Hematopoietic multipotent progenitor cell treated with erythropoietin and hydrocortisone succinate and interleukin-3 and kit ligand, for 17 days (in vitro differentiated cells): ENCODE results near the gene FIGNL1.
"Not testable (repeated sequence)": the region's sequence is repeated elsewhere in the genome, so short reads cannot be mapped to it uniquely, and the experiment has no call there.

Experiments
- DNase-seq: peaks from one replicate; pipeline ENCODE4 v3.0.0-alpha.2; 2015; ENCODE audit warnings: low spot score

Gene FIGNL1

DNA sequence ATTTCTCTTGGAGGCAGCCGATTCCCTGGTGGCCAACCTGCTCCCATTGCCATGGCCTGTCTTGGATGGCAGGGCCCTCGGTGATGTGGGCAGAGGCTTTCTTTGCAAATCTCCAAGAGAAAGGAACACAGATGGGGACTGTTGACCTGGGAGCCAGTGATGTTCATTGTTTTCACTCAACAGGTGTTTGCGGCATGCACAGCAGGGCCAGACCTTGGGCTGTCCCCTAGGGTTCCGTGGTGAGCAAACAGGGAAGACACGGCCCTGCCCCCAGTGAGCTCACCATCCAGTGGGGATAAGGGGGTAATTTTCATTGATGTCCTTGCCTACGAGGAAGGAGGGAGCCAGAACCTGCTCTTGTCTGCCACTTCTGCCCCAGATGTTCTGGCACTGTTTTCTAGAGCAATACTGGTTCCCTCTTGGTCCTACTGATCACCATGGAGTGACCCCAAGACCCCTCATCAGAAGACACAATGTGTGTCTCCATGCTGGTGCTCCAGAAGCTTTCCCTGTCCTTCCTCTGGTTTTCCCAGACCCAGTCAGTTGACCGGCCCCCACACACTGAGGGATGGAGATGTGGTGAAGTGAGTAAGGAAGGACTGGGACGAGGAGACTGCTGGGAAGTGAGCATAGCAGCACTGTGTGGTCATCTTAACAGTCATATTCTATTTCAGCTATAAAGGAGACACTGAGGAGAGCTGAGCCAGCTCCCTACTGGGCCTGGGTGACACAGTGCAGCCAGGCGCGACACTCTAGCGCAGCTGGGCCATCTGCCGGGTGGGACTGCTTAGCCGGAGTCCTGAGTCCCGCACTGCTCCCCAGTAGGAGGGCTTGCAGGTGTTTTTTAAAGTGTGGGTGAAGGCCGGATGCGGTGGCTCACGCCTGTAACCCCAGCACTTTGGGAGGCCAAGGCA, 20.4 kb upstream of the FIGNL1 start:
- no peak for DNase-seq

DNA sequence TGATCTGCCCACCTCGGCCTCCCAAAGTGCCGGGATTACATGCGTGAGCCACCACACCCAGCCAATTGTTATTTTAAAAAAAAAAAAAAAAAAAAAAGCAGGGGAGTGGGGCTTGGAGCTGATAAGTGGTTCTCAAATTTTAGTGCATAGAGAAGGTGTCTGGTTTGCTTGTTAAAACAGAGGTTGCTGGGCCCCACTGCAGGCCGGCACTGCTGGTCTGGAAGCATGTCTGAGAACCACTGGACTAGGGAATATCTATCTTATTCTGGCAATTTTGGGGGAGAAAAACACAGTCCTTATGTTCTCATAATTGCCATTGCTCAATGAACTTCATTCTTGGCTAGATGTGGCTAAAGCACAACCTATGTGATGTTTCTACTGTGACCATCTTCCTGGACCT, 19.0 kb upstream of the FIGNL1 start:
- no peak for DNase-seq

DNA sequence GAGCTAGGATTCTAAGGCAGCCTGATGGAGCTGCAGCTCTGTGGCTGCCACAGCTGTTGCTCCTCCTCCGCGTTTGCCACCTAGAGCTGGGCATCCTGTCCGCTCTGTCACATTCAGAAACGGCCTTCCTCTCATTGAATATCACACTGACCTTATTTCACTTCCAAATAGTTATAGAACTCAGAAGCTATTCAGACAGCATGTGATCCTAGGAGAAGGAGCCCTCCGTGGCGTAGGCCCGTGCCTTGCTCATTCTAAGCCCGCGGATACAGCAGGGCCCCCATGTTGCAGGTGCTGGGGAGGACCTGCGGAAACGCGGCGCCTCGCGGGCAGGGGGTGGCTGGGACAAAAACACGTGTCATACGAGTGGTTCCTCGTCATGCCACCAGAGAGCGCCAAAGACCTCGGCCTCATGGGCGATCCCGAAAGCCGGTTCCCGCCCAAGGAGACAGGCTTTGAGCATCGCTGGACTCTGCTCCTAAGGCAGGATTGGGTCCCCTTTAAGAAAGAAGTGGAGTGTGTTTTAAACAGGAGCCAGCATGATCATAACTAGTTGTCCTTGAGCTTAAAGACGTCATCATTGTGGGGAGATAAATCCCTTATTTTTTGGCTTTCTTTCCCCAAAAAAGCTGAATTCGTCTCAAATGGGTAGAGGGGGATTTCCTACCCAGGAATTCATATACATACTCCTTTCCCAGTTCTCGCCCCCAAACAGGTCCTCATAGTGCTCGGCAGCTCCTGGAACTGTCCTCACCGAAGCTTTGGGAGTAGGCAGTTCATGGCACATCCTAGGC, 17.9 kb upstream of the FIGNL1 start:
- DNase-seq, result peak; percentile 70

DNA sequence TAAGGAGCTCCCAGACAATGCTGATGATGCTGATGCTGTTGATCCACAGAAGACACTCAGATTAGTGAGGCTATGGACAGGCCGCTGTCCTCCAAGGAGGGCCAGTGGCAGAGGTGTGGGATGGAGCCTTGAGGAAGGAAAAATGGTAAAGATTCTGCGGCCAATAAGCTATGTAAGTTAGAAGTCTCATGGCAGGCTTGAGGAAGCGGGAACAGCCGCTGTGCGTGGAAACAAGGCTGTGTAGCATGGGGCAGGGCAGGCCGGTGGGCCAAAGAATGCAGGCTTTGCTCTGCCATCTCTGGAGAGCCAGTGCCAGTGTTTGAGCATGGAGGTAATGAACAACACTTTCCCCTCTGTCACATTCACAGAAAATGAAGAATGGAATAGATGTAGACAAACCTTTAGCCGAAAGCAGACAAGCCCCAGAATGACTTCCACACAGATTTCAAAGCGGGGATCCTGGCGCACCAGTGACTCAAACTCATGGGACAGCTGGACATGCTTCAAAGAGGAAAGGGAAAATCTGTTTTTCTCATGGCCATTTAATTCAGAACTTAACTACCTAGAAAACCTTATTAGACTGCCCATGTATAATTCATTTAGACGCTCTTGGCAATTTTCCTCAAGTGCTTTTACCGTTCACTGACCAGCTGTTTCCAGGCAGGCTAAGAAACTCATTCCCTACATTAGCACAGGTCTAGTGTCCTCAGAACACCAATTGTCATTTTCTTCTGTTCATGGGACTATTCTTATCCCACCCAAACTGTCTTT, 16.9 kb upstream of the FIGNL1 start:
- DNase-seq, result no peak

DNA sequence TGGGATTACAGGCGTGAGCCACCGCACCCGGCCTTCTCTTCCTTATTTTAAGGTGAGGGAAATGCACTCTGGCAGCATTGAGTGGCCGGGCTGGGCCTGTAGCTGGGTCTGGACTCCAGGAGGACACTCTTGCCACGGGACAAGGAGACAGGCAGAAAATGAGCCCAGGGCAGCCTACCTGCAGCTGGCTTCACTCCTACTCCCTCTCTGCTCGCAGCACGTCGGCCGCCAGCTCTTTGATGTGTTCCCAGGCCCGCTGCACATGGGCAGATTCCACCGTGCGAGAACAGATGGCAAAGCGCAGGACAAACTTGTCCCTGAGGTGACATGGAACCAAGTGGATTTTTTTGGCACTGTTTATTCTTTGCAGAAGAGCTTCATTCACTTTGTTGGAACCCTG, 12.9 kb upstream of the FIGNL1 start:
- no peak for DNase-seq

DNA sequence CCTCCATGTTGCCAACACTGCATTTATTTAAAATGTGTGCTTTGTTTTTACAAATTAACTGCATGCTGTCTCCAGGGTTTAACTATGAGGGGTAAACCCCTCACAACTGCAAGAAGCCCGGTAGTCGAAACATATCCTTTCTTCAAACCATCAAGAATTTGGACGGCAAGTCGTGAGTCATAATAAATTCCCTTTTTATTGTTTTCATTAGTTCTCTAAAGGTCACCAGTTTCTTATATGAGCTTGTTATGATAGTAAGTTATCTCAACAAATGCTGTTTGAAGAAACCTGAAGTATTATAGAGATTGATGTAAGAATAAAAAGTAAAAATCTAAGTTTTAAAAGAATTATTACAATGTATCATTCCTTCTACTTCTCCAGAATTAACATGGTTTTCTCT, 12.2 kb upstream of the FIGNL1 start:
- DNase-seq, result no peak

DNA sequence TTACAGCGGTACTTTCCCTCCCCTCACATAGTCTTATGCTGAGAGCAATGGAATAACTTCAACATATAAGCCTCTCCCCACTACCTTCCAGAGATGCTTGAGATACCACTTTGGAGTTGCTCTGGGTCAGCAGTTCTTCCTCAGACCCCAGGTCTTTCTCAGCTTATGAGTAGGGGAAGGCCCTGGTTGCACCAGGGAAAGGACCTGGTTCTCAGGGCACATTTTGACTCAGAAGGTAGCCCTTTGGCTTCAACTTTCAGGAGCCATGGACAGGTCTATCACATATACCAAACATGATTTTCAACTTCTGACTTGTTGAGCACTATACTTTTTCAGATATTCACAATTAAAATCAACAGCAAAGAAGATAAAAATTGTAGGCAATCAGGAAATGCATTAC, 11.5 kb upstream of the FIGNL1 start:
- no peak for DNase-seq

DNA sequence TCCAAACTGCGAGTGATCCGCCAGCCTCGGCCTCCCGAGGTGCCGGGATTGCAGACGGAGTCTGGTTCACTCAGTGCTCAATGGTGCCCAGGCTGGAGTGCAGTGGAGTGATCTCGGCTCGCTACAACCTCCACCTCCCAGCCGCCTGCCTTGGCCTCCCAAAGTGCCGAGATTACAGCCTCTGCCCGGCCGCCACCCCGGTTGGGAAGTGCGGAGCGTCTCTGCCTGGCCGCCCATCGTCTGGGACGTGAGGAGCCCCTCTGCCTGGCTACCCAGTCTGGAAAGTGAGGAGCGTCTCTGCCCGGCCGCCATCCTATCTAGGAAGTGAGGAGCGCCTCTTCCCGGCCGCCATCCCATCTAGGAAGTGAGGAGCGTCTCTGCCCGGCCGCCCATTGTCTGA, 9.0 kb upstream of the FIGNL1 start:
- DNase-seq, result not testable (repeated sequence)

DNA sequence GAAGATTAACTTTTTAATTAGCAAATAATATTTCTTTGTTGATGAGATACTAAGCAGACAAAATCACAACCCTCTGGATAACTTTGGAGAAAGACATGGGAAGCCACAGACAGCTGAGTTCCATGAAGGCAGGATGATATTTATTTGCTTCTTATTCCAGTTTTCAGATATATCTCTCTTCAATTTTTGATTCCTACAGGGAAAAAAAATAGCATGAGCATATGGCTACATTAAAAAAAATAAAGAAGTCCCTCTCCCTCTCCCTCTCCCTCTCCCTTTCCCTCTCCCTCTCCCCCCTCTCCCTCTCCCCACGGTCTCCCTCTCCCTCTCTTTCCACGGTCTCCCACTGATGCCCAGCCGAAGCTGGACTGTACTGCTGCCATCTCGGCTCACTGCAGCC, 8.5 kb upstream of the FIGNL1 start:
- DNase-seq, result not testable (repeated sequence)

DNA sequence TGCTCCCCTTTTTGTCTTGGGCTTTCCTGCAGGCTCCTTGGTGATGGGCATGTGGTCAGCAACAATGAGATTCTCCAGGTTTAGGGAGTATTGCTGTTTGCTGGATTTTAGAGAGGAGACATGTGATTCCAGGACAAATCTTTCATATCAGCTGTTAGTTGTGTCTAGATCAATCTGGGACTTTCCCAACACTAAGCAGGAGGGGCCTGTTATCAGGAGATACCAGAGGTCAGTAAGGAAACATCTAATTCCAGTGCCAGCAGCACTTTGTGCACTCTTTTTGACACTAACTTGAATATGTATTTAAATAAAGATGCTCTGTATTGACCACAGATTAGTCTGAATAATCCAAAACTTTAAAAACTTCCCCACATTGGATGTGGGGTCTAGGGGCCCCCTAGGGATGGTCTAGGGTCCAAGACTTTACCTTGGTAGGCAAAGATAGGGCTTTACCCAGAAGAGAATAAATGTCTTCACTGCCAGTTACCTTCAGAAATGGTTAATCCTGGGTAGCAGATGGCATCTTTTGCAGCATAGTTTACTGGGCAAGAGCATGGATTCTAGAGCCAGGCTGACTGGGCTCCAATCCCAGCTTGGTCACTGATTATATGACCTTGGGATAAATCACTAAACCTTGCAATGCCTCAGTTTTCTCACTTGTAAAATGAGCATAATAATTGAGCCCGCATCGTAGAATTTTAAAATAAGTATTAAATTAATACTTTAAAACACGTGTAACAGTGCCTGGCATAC, 6.4 kb upstream of the FIGNL1 start:
- no peak for DNase-seq

DNA sequence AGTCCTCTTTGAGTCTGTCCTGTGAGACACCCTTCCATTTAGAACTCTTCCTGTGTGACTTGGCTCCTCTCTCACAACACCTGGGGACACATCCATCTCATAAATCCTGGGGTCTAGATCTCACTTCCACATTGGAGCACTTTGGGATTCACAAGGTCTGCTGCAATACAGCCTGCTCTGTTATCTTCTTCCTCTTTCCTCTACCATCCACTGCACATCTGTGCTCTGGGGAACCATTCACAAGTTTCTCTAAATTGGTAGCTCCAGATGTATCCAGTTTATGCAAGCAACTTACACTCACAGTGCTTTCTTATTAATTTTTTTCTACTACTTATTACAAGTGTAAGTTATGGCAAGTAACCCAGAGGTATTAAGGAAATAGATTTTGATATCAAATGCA, 5.5 kb upstream of the FIGNL1 start:
- DNase-seq, result no peak

DNA sequence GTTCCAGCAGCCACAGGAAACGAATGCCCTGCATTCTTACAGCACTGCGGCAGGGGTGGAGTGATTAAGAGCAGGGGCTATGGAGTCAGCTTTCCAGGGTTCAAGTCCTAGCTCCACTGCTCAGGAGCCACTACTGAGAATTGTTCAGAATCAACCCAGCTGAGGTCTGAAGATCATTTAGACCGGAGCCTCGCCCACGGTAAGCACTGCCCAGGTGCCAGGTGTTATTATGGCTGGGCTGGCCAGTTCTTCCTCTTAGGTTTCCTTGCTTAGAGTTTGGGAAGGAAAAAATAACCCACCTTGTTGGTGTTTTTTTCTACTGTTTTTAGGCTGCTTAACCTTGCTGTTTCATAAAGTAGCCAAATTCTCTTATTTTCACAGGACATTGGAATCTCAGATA, 4.8 kb upstream of the FIGNL1 start:
- no peak for DNase-seq

DNA sequence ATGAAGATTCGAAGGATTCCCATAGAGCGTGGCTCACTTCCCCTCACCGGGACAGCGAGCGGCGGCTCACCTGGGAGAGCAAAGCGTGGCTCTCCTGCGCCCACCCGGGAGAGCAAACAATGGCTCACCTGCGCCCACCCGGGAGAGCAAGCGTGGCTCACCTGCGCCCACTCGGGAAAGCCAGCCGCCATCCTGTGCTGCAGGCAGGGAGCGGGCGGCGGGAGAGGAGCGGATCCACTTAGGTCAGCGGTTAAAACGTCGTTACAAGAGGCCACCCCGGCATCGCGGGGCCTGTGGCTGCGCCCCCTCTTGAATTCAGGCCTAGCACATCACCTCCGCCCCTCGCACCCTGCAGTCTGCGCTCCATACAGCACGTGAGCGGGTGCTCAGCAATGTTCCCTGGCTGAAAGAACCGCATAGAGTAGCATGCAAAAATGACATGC, 461 bp upstream of the FIGNL1 start:
- DNase-seq, result no peak

DNA sequence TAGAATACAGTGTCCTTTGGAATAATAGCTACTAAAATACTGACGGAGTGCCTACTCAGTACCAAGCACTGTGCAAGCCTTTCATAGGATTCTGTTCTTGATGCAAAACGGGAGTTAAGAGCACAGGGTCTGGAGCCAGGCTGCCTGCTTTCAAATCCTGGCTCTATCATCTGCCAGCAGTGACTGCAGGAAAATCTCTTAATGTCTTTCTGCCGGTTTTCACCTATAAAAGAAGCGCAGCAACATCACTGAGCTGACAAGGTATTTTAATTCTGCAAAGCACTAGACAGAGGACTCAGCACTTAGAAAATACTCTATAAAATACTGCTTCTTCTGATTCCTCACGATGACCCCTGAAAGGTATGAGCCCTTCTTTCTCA, 659 bp downstream of the FIGNL1 start:
- DNase-seq, result no peak

DNA sequence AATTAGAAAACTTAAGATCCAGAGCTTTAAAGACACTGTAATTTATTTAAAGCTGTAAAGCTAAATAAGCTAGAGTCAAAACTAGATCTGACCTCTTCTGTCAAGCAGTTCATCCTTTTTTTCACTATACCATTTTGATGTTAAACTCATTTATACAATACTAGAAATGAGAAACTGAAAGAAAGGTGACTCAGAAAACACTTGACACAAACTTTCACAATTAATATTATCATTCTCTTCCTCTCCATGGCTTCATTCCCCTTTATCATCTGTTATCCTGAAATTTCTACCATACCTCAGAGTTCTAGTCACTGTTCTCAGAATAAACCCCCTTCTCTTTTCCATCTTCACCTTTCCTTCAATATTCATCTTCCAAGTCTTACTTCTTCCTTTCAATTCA, 1.3 kb downstream of the FIGNL1 start:
- DNase-seq, result no peak

DNA sequence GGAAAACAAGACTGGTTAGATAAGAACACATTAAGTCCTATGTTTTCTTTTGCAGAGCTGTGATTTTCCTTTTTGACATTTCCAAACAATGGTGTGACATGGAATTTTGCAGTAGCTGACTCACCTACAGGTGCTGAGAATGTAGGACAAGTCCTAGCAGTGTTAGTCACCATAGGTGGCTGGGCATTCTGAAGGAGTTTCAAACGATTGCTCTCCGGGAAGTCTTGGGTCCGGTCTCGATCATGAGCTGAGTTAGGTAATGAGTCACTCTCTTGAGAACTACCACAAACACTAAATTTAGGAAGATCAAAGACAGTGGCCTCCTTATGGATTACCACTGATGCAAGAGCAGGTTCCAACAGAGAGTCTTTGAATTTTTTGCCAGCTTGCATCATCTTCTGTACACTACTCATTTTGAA, 3.6 kb downstream of the FIGNL1 start:
- no peak for DNase-seq

DNA sequence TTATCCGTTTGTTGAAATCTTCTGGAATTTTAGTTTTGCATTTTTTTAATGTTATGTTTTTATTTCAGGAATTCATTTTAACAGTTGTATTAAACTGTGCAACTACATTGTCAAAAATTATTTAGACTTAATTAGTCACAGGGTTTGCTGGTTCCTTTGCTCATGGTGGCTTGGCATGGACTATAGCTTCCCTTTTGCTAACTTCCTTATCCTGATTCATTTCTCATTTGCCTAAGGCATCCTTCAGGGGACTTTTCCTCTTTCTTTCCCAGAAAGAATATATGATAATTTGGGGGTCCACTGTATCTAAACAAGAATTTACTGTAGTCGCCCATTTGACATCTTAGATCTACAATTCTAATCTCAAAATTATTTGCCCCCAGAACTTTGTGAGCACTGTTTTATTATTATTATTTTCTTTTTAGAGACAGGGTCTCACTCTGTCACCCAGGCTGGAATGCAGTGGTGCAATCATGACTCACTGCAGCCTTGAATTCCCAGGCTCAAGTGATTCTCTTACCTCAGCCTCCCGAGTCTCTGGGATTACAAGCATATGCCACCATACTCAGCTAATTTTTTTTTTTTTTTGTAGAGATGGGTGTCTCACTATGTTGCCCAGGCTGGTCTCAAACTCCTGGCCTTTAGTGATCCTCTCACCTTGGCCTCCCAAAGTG, 13.9 kb downstream of the FIGNL1 start:
- DNase-seq, result no peak

DNA sequence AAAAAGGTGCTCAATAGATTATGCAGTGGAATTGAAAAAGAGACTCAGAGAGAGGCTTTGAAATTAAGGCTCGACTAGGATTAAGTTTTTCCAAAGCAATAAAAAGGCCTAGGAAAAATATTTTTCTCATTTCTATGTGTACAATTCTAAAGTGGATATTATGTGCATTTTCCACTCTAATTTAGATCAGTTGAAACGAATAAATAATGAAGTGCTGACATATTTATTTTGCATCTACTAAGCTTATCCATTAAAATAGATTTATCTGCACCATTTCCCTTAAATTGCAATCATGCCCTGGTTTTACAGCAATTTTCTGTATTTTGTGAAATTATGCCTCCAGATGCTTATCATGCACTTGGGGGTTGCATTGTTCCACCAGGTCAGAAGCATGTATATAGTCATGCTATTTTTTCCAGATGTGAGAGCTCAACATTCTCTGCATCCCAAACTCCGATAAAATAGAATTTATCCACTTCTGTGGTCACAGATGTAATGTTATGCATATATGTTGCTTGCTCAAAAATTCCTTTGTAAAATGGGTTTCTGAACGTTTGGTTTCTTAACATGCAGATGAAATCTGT, 18.3 kb downstream of the FIGNL1 start:
- DNase-seq, result no peak

DNA sequence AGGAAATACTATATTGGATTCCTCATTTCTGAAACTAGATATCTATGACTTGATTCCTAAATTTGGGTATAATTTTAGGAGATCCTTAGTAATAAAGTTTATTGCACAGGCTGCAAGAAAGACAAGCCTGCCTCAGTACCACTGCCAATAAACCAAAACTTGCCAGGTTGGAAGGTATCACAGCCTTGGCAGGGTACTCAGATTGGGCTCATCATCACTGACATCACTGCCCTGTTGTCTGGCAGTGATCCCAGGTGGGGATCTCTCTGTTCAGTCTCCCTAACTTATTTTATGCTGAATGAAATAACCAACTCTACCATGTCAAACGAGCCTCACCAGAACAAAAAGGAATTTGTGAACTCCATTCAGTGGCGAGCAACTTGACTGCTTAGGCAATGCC, 18.8 kb downstream of the FIGNL1 start:
- DNase-seq, result no peak

DNA sequence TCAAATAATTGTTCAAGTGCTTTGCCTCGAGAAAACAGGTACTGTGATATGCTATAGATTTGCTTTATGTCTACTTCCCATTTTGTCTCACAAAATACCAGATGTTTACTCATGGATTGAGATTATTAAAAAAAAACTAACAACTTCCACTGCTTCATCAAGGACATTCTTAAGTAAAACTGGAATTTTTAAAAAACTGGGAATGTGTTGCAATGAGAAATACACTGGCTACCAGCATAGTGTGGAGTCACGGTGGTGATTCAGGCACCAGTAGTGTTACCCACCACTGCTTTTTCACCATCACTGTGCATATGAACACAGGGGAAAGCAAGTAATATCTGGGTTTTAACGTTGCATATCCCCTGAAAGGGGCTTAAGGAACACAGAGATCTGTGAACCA, 21.2 kb downstream of the FIGNL1 start:
- DNase-seq, result no peak

DNA sequence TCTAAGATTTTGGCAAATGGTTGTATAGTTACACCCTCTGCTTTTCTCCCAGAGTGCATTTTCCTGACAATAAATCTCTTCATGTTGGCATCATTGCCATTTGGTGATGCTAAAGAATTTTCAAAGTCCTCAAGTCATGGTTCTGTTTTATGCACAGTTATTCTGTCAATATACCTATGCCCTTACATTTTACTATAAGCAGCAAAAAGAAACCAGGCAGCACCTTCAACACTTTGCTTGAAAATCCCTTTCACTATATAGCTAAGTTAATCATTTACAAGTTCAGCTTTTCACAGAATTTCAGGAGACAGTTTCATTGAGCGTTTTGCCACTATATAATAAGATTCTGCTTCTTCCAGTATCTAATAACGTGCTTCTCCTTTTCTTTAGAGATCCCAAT, 22.6 kb downstream of the FIGNL1 start:
- DNase-seq, result no peak
